Tracheal epithelial cell (primary cell): Measurements from ENCODE around the gene TMSB4Y. TPM values are rescaled to one million over a fixed set of nuclear protein-coding genes. Genes with fewer than 3 reads are reported as not detected.

ENCODE experiments used
- total RNA-seq: library from RNA; depleted of rRNA; stranded (reverse); fragments of >200 nt; gene quantifications from 2 replicates; pipeline ENCODE4 v1.2.1, GENCODE V29; 2014

Gene TMSB4Y
- 0.24 and 0.64 TPM in 2 replicates for total RNA-seq

GRCh38 chrY:13703568-13703968 is at the start of gene TMSB4Y:
TSS of gene TMSB4Y (plus strand) at chrY:13703899.

Other genes with a start within 250 kb of the TMSB4Y start
- gene UTY, start 223.9 kb upstream of the TMSB4Y start, total RNA-seq = 13.5 and 20.5 TPM in 2 replicates